ENCODE results near the gene DSE.
A peak's percentile ranks its signal among the peaks of the same experiment; 100 is the strongest.
"Not testable (repeated sequence)": the region's sequence is repeated elsewhere in the genome, so short reads cannot be mapped to it uniquely, and the experiment has no call there.

Gene DSE
- total RNA-seq: 33.3 to 111 (median 38.7) reads per million in 3 donors

DNA sequence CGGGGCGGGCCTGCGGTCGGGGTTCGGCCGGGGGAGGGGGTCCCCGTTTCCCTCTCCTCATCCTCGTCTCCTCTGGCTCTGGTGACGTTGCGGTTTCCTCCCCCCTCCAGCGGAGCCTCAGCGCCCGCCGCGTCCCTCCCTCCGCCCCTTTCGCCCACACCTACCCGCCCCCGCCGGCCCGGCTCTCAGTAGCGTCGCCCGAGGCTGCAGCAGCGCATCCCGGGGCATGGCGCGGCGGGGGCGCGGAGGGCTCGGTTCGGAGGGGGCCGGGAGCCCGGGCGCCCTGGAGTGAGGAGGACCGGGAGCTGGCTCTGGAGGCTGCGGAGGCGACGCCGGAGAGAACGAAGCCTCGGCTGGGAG, at the start of gene DSE:
TSS of gene DSE (plus strand) at position 188 of the 360 bp plus-strand sequence. CDS start 28,304 bp downstream, outside the sequence.
- peaks cover 4% of the 10 kb centered on the region for H3K4me1 ChIP-seq (ENCODE audit: control insufficient read depth, insufficient read depth, low read length, poor library complexity, severe bottlenecking)
- peak; percentile 66 to 81 (median 76) for DNase-seq
- H3K27me3 ChIP-seq (replicated peaks; ENCODE audit: control insufficient read depth, insufficient read depth, low read length, poor library complexity, severe bottlenecking): no peaks in the 10 kb centered on the region
- H3K9me3 ChIP-seq (ENCODE audit: control insufficient read depth, low read length): no peaks in the 10 kb centered on the region
- peak within 1 kb of the TSS; percentile 50 for H3K27ac ChIP-seq (ENCODE audit: insufficient read depth, low read length, poor library complexity, severe bottlenecking)
- no peaks in the 10 kb centered on the region for H3K36me3 ChIP-seq (ENCODE audit: control insufficient read depth, insufficient read depth, low read length)
- peak within 1 kb of the TSS; percentile 75 for H3K4me3 ChIP-seq (ENCODE audit: insufficient read depth, low read depth, low read length, poor library complexity, severe bottlenecking)

GRCh38 chr6:116321933-116322332, 48.8 kb upstream of the DSE start:
- not testable (repeated sequence) for H3K9me3 ChIP-seq (ENCODE audit: control insufficient read depth, low read length); H3K4me3 ChIP-seq (ENCODE audit: insufficient read depth, low read depth, low read length, poor library complexity, severe bottlenecking); H3K4me1 ChIP-seq (ENCODE audit: control insufficient read depth, insufficient read depth, low read length, poor library complexity, severe bottlenecking); H3K27me3 ChIP-seq (replicated peaks; ENCODE audit: control insufficient read depth, insufficient read depth, low read length, poor library complexity, severe bottlenecking); H3K27ac ChIP-seq (ENCODE audit: insufficient read depth, low read length, poor library complexity, severe bottlenecking); H3K36me3 ChIP-seq (ENCODE audit: control insufficient read depth, insufficient read depth, low read length); DNase-seq

DNA sequence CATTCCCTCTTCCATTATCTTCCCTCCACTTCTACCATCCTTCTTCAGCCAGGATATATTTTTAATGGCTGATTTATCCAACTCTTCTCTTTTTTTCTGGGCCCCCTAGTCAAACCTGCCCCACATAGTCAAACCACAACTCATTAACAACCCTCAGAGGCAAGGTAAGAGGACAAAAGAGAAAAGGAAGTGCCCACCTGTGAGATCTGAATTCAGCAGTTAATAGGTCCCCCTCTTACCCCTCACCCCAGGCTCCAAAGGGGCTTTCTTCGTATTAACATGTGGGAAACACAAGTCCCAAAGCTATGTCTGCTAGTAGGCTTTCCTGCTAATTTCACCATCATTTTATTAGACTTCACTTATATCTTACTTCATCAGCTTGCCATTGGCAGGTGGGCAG, 46.9 kb upstream of the DSE start:
- no peaks in the 10 kb centered on the region for H3K36me3 ChIP-seq (ENCODE audit: control insufficient read depth, insufficient read depth, low read length)
- no peaks in the 10 kb centered on the region for H3K27me3 ChIP-seq (replicated peaks; ENCODE audit: control insufficient read depth, insufficient read depth, low read length, poor library complexity, severe bottlenecking)
- no peak overlapping the region for H3K27ac ChIP-seq (ENCODE audit: insufficient read depth, low read length, poor library complexity, severe bottlenecking)
- no peaks in the 10 kb centered on the region for H3K4me1 ChIP-seq (ENCODE audit: control insufficient read depth, insufficient read depth, low read length, poor library complexity, severe bottlenecking)
- DNase-seq: no peak
- no peaks in the 10 kb centered on the region for H3K9me3 ChIP-seq (ENCODE audit: control insufficient read depth, low read length)
- H3K4me3 ChIP-seq (ENCODE audit: insufficient read depth, low read depth, low read length, poor library complexity, severe bottlenecking): no peak overlapping the region

GRCh38 chr6:116325634-116326132, 45.1 kb upstream of the DSE start:
- not testable (repeated sequence) for H3K27ac ChIP-seq (ENCODE audit: insufficient read depth, low read length, poor library complexity, severe bottlenecking); H3K36me3 ChIP-seq (ENCODE audit: control insufficient read depth, insufficient read depth, low read length); H3K4me1 ChIP-seq (ENCODE audit: control insufficient read depth, insufficient read depth, low read length, poor library complexity, severe bottlenecking); DNase-seq; H3K4me3 ChIP-seq (ENCODE audit: insufficient read depth, low read depth, low read length, poor library complexity, severe bottlenecking); H3K9me3 ChIP-seq (ENCODE audit: control insufficient read depth, low read length); H3K27me3 ChIP-seq (replicated peaks; ENCODE audit: control insufficient read depth, insufficient read depth, low read length, poor library complexity, severe bottlenecking)

DNA sequence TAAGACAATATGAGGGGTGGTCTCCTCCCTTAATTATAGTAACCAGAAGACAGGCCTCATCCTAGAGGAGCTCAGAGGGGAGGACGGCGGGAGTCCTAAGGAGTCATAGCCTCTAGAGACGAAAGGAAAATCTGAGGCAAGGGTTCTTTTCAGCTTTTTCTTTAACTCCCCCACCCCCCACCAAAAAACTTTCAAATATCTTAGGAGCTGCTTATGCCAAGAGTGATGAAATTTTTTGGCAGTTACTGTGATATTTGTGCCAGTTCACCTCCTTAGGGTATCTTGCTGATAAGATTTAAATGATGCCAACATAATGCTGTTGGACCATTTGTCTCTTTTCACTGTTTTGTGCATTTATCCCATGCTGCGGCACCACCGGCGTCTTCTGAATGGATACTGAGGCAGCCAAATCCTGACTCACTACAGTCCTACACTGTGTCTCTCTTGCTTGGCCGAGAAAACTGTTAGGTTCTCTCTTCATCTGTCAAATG, 44.5 kb upstream of the DSE start:
- no peaks in the 10 kb centered on the region for H3K27me3 ChIP-seq (replicated peaks; ENCODE audit: control insufficient read depth, insufficient read depth, low read length, poor library complexity, severe bottlenecking)
- no peaks in the 10 kb centered on the region for H3K36me3 ChIP-seq (ENCODE audit: control insufficient read depth, insufficient read depth, low read length)
- no peak overlapping the region for H3K27ac ChIP-seq (ENCODE audit: insufficient read depth, low read length, poor library complexity, severe bottlenecking)
- DNase-seq: no peak
- no peaks in the 10 kb centered on the region for H3K9me3 ChIP-seq (ENCODE audit: control insufficient read depth, low read length)
- H3K4me1 ChIP-seq (ENCODE audit: control insufficient read depth, insufficient read depth, low read length, poor library complexity, severe bottlenecking): no peaks in the 10 kb centered on the region
- H3K4me3 ChIP-seq (ENCODE audit: insufficient read depth, low read depth, low read length, poor library complexity, severe bottlenecking): no peak overlapping the region

- no peak for DNase-seq
- no peaks in the 10 kb centered on the region for H3K9me3 ChIP-seq (ENCODE audit: control insufficient read depth, low read length)
- no peaks in the 10 kb centered on the region for H3K4me1 ChIP-seq (ENCODE audit: control insufficient read depth, insufficient read depth, low read length, poor library complexity, severe bottlenecking)
- H3K27me3 ChIP-seq (replicated peaks; ENCODE audit: control insufficient read depth, insufficient read depth, low read length, poor library complexity, severe bottlenecking): no peaks in the 10 kb centered on the region
- H3K27ac ChIP-seq (ENCODE audit: insufficient read depth, low read length, poor library complexity, severe bottlenecking): no peak overlapping the region
- H3K4me3 ChIP-seq (ENCODE audit: insufficient read depth, low read depth, low read length, poor library complexity, severe bottlenecking): no peak overlapping the region
- H3K36me3 ChIP-seq (ENCODE audit: control insufficient read depth, insufficient read depth, low read length): no peaks in the 10 kb centered on the region
These were observed 43.8 kb upstream of the DSE start for GRCh38 chr6:116326996-116327395.

- Histone ChIP-seq H3K4me1 (ENCODE audit: control insufficient read depth, insufficient read depth, low read length, poor library complexity, severe bottlenecking) (no peaks in the 10 kb centered on the region), H3K36me3 (ENCODE audit: control insufficient read depth, insufficient read depth, low read length) (no peaks in the 10 kb centered on the region), H3K4me3 (ENCODE audit: insufficient read depth, low read depth, low read length, poor library complexity, severe bottlenecking) (no peak overlapping the region), H3K27ac (ENCODE audit: insufficient read depth, low read length, poor library complexity, severe bottlenecking) (no peak overlapping the region), H3K9me3 (ENCODE audit: control insufficient read depth, low read length) (no peaks in the 10 kb centered on the region), H3K27me3 (replicated peaks; ENCODE audit: control insufficient read depth, insufficient read depth, low read length, poor library complexity, severe bottlenecking) (no peaks in the 10 kb centered on the region)
- DNase-seq: no peak
These were observed 42.8 kb upstream of the DSE start for GRCh38 chr6:116327803-116328527.

DNA sequence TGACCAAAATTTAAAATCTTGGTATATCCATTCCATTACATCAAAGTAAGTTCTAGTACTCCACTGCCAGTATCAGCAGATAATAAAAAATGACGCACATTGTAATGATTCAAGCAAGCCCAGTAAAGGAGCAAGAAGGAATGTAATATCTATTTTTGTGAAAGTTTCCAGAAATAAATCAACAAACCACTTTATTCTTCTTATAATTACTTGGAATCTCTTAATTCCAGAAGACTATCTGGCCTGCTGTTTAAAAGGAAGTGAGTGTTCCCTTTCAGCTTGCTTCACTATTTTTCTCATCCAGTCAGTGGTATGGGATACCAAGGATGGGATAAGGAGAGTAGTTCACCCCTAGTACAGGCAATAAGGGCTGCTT, 42.2 kb upstream of the DSE start:
- no peaks in the 10 kb centered on the region for H3K36me3 ChIP-seq (ENCODE audit: control insufficient read depth, insufficient read depth, low read length)
- no peak overlapping the region for H3K4me3 ChIP-seq (ENCODE audit: insufficient read depth, low read depth, low read length, poor library complexity, severe bottlenecking)
- no peak overlapping the region for H3K27ac ChIP-seq (ENCODE audit: insufficient read depth, low read length, poor library complexity, severe bottlenecking)
- H3K27me3 ChIP-seq (replicated peaks; ENCODE audit: control insufficient read depth, insufficient read depth, low read length, poor library complexity, severe bottlenecking): no peaks in the 10 kb centered on the region
- DNase-seq: no peak
- no peaks in the 10 kb centered on the region for H3K9me3 ChIP-seq (ENCODE audit: control insufficient read depth, low read length)
- H3K4me1 ChIP-seq (ENCODE audit: control insufficient read depth, insufficient read depth, low read length, poor library complexity, severe bottlenecking): no peaks in the 10 kb centered on the region

- Histone ChIP-seq H3K27ac (ENCODE audit: insufficient read depth, low read length, poor library complexity, severe bottlenecking) (no peak overlapping the region), H3K4me1 (ENCODE audit: control insufficient read depth, insufficient read depth, low read length, poor library complexity, severe bottlenecking) (no peaks in the 10 kb centered on the region), H3K9me3 (ENCODE audit: control insufficient read depth, low read length) (no peaks in the 10 kb centered on the region), H3K4me3 (ENCODE audit: insufficient read depth, low read depth, low read length, poor library complexity, severe bottlenecking) (no peak overlapping the region), H3K36me3 (ENCODE audit: control insufficient read depth, insufficient read depth, low read length) (no peaks in the 10 kb centered on the region), H3K27me3 (replicated peaks; ENCODE audit: control insufficient read depth, insufficient read depth, low read length, poor library complexity, severe bottlenecking) (no peaks in the 10 kb centered on the region)
- DNase-seq: no peak
These were observed 41.6 kb upstream of the DSE start for GRCh38 chr6:116329156-116329555.

- H3K4me3 ChIP-seq (ENCODE audit: insufficient read depth, low read depth, low read length, poor library complexity, severe bottlenecking): no peak overlapping the region
- no peak for DNase-seq
- no peak overlapping the region for H3K27ac ChIP-seq (ENCODE audit: insufficient read depth, low read length, poor library complexity, severe bottlenecking)
- no peaks in the 10 kb centered on the region for H3K27me3 ChIP-seq (replicated peaks; ENCODE audit: control insufficient read depth, insufficient read depth, low read length, poor library complexity, severe bottlenecking)
- no peaks in the 10 kb centered on the region for H3K4me1 ChIP-seq (ENCODE audit: control insufficient read depth, insufficient read depth, low read length, poor library complexity, severe bottlenecking)
- no peaks in the 10 kb centered on the region for H3K36me3 ChIP-seq (ENCODE audit: control insufficient read depth, insufficient read depth, low read length)
- H3K9me3 ChIP-seq (ENCODE audit: control insufficient read depth, low read length): no peaks in the 10 kb centered on the region
These were observed 40.2 kb upstream of the DSE start for GRCh38 chr6:116330511-116330910.

Measured in effector memory CD4-positive, alpha-beta T cell (primary cell).